HepG2 (cell line): ENCODE measurements around the gene AKAP1. TPM values are rescaled to one million over a fixed set of nuclear protein-coding genes. Genes with fewer than 3 reads are reported as not detected.
A peak's percentile ranks its signal among the peaks of the same experiment; 100 is the strongest.

Source experiments
- CHD2 ChIP-seq: IDR thresholded peaks from 2 replicates; pipeline ENCODE4 v1.6.1; 2011; ENCODE audit warnings: low read depth, low read length, improper control_type of control experiment
- FOXA3 ChIP-seq: IDR thresholded peaks from 2 replicates; pipeline ENCODE4 v1.6.1; 2016; ENCODE audit warnings: missing genetic modification reagents, missing compliant biosample characterization
- FOXP4 ChIP-seq: sonication (generic); formaldehyde crosslinking; IDR thresholded peaks from 2 replicates; pipeline ENCODE4 v1.4.0; 2020; ENCODE audit warnings: missing genetic modification reagents
- HDAC1 ChIP-seq: sonication (generic); formaldehyde crosslinking; IDR thresholded peaks from 2 replicates; pipeline ENCODE4 v1.5.1; 2020; ENCODE audit warnings: mild to moderate bottlenecking, missing genetic modification reagents
- KLF16 ChIP-seq, 2 experiments: sonication (generic) in 1 of 2; formaldehyde crosslinking in 1 of 2; IDR thresholded peaks; 2 replicates each; pipeline versions ENCODE4 v1.6.1 to v1.8.0; 2016 to 2023; ENCODE audit warnings: missing genetic modification reagents in 2 of 2, missing compliant biosample characterization in 1 of 2
- MEF2D ChIP-seq: sonication (generic); formaldehyde crosslinking; IDR thresholded peaks from 2 replicates; pipeline ENCODE4 v1.5.1; 2020; ENCODE audit warnings: mild to moderate bottlenecking, missing genetic modification reagents
- MXI1 ChIP-seq: IDR thresholded peaks from 3 replicates; pipeline ENCODE4 v1.6.1; 2012; ENCODE audit warnings: low read depth, low read length, inconsistent platforms, borderline replicate concordance
- PATZ1 ChIP-seq: sonication (generic); formaldehyde crosslinking; IDR thresholded peaks from 2 replicates; pipeline ENCODE4 v1.4.0; 2020; ENCODE audit warnings: missing genetic modification reagents
- POLR2A ChIP-seq, 2 experiments: IDR thresholded peaks; 2 replicates each; pipeline ENCODE4 v1.6.1; 2011; ENCODE audit warnings: low read depth in 2 of 2, low read length in 2 of 2, mild to moderate bottlenecking in 1 of 2, moderate library complexity in 1 of 2; ENCODE audit not compliant: insufficient read depth in 1 of 2
- PPARG ChIP-seq: conservative IDR thresholded peaks from 2 replicates; pipeline ENCODE4 v1.6.1; 2016; ENCODE audit warnings: missing biosample characterization, missing genetic modification reagents
- SP4 ChIP-seq: sonication (generic); formaldehyde crosslinking; IDR thresholded peaks from 2 replicates; pipeline ENCODE4 v1.8.1; 2023; ENCODE audit warnings: mild to moderate bottlenecking, missing genetic modification reagents
- TERF1 ChIP-seq: sonication (generic); formaldehyde crosslinking; IDR thresholded peaks from 2 replicates; pipeline ENCODE4 v1.8.0; 2022; ENCODE audit warnings: mild to moderate bottlenecking, missing genetic modification reagents, moderate library complexity
- ZBTB39 ChIP-seq: sonication (generic); formaldehyde crosslinking; IDR thresholded peaks from 2 replicates; pipeline ENCODE4 v1.5.0; 2020; ENCODE audit warnings: missing genetic modification reagents
- ZNF205 ChIP-seq: IDR thresholded peaks from 2 replicates; pipeline ENCODE4 v1.6.1; 2018; ENCODE audit warnings: missing biosample characterization, missing genetic modification reagents
- ZNF367 ChIP-seq: sonication (generic); formaldehyde crosslinking; IDR thresholded peaks from 2 replicates; pipeline ENCODE4 v1.4.0; 2020; ENCODE audit warnings: missing genetic modification reagents, borderline replicate concordance
- ZNF570 ChIP-seq: sonication (generic); formaldehyde crosslinking; IDR thresholded peaks from 2 replicates; pipeline ENCODE4 v1.4.0; 2020; ENCODE audit warnings: mild to moderate bottlenecking, missing genetic modification reagents, borderline replicate concordance
- polyA plus RNA-seq, 8 experiments: library from polyadenylated mRNA; depleted of rRNA in 3 of 8; stranded (reverse) in 7 of 8; unstranded in 1 of 8; fragments of >200 nt; fragmentation: Illumina TruSeq in 4 of 8; extraction: Trizol in 4 of 8; gene quantifications; 2 replicates each; pipeline versions ENCODE4 v1.2.1 to v1.2.3, GENCODE V29; 2011 to 2016; ENCODE audit warnings: low read depth in 4 of 8, missing spikeins in 1 of 8, mixed read lengths in 1 of 8; ENCODE audit not compliant: insufficient read depth in 1 of 8
- total RNA-seq, 5 experiments: library from RNA; depleted of rRNA; stranded (reverse); fragments of >200 nt; fragmentation: Illumina TruSeq; extraction: Trizol; gene quantifications; 2 replicates each; pipeline ENCODE4 v1.2.3, GENCODE V29; 2016; ENCODE audit warnings: low read depth in 1 of 5
- TF ChIP-seq, protein P1 (sequence below): IDR thresholded peaks from 2 replicates; pipeline ENCODE4 v1.4.0; 2020; ENCODE audit warnings: mild to moderate bottlenecking, missing genetic modification reagents

AKAP1 gene
- total and polyA plus RNA-seq, 2 of the 13 experiments (the other 11 are each of a cell fraction or from before 2014, with no cell fraction given): 101 to 131 TPM

DNA sequence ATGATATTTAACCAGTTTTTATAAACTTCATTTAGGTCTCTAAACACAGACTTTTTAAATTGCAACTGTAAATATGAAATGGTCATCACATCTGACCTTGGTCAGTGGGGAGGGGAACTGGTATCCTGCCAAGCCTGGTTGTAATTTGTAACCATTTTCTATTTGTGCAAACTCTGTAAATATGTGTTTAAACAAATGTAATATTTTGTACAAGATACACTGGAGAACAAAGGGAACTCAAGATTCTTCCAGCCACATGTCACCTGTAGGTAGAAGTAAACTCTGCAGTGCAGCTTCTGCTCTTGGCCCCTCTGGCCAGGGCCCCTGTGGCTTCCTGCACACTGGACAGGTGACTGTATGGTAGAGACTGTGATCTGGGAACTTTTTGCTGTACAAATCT lies 35.8 kb downstream of the AKAP1 start (continued):
- TF ChIP-seq FOXP4 (CRISPR knock-in tag) (peak; percentile 64), MXI1 (peak; percentile 53; the same call in 1 of the 3 replicates), ZNF570 (no peak), ZBTB39 (CRISPR knock-in tag) (peak; percentile 34; the same call in 1 of the 2 replicates), TERF1 (CRISPR knock-in tag) (no peak), MEF2D (peak; percentile 52; the same call in 1 of the 2 replicates), SP4 (CRISPR knock-in tag) (no peak), CHD2 (no peak), ZNF367 (CRISPR knock-in tag) (no peak), PATZ1 (CRISPR knock-in tag) (peak; percentile 30; the same call in 1 of the 2 replicates), POLR2A (IDR thresholded peaks at IDR 0.05; ENCODE audit: insufficient read depth in 1 of 2, low read depth in 2 of 2, low read length in 2 of 2) (no peak), ZNF205 (CRISPR knock-in tag) (0 out of 2 replicates have a peak, but pooled peaks have one; percentile 32), FOXA3 (CRISPR knock-in tag) (peak; percentile 87), PPARG (peak; percentile 62; the same call in 1 of the 2 replicates), KLF16 (CRISPR knock-in tag; IDR thresholded peaks at IDR 0.05) (peak in 1 of 2 experiments; percentile 41; a peak in 1 of 4 replicates), HDAC1 (CRISPR knock-in tag) (0 out of 2 replicates have a peak, but pooled peaks have one; percentile 18)
- TF ChIP-seq, protein P1, sequence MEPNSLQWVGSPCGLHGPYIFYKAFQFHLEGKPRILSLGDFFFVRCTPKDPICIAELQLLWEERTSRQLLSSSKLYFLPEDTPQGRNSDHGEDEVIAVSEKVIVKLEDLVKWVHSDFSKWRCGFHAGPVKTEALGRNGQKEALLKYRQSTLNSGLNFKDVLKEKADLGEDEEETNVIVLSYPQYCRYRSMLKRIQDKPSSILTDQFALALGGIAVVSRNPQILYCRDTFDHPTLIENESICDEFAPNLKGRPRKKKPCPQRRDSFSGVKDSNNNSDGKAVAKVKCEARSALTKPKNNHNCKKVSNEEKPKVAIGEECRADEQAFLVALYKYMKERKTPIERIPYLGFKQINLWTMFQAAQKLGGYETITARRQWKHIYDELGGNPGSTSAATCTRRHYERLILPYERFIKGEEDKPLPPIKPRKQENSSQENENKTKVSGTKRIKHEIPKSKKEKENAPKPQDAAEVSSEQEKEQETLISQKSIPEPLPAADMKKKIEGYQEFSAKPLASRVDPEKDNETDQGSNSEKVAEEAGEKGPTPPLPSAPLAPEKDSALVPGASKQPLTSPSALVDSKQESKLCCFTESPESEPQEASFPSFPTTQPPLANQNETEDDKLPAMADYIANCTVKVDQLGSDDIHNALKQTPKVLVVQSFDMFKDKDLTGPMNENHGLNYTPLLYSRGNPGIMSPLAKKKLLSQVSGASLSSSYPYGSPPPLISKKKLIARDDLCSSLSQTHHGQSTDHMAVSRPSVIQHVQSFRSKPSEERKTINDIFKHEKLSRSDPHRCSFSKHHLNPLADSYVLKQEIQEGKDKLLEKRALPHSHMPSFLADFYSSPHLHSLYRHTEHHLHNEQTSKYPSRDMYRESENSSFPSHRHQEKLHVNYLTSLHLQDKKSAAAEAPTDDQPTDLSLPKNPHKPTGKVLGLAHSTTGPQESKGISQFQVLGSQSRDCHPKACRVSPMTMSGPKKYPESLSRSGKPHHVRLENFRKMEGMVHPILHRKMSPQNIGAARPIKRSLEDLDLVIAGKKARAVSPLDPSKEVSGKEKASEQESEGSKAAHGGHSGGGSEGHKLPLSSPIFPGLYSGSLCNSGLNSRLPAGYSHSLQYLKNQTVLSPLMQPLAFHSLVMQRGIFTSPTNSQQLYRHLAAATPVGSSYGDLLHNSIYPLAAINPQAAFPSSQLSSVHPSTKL (CRISPR knock-in tag): peak; percentile 90
